Measurements from ENCODE around the gene FRAT2.
"Not testable (repeated sequence)": the region's sequence is repeated elsewhere in the genome, so short reads cannot be mapped to it uniquely, and the experiment has no call there.

Gene FRAT2

GRCh38 chr10:97356318-97356914 is 21.9 kb upstream of the FRAT2 start:
- FAIRE-seq = no peak

GRCh38 chr10:97355571-97355975 is 21.0 kb upstream of the FRAT2 start:
- no peak for FAIRE-seq

- no peak for FAIRE-seq
Observed at GRCh38 chr10:97353945-97354344, 19.4 kb upstream of the FRAT2 start.

- FAIRE-seq = no peak
Observed at GRCh38 chr10:97349752-97350513, 15.4 kb upstream of the FRAT2 start.

GRCh38 chr10:97347317-97347716 is 12.8 kb upstream of the FRAT2 start:
- no peak for FAIRE-seq

GRCh38 chr10:97343664-97344063 is 9.1 kb upstream of the FRAT2 start:
- FAIRE-seq = not testable (repeated sequence)

GRCh38 chr10:97341416-97341815 is 6.9 kb upstream of the FRAT2 start:
- no peak for FAIRE-seq

- FAIRE-seq = no peak
Observed at GRCh38 chr10:97338041-97338440, 3.5 kb upstream of the FRAT2 start.

GRCh38 chr10:97336942-97337831 is 2.7 kb upstream of the FRAT2 start:
- no peak for FAIRE-seq

- no peak for FAIRE-seq
Observed at GRCh38 chr10:97336446-97336845, 1.9 kb upstream of the FRAT2 start.

GRCh38 chr10:97336006-97336405 is 1.5 kb upstream of the FRAT2 start:
- FAIRE-seq = no peak

GRCh38 chr10:97335188-97335619 is 675 bp upstream of the FRAT2 start:
- no peak for FAIRE-seq

- FAIRE-seq = no peak
Observed at GRCh38 chr10:97333601-97334369, 744 bp downstream of the FRAT2 start.

GRCh38 chr10:97333351-97333600 is 1.3 kb downstream of the FRAT2 start:
- FAIRE-seq = no peak

GRCh38 chr10:97332591-97333350 is 1.8 kb downstream of the FRAT2 start:
- no peak for FAIRE-seq

GRCh38 chr10:97331153-97331703 is 3.3 kb downstream of the FRAT2 start:
- FAIRE-seq = no peak

GRCh38 chr10:97329766-97330165 is 4.8 kb downstream of the FRAT2 start:
- no peak for FAIRE-seq

GRCh38 chr10:97328646-97329453 is 5.7 kb downstream of the FRAT2 start:
- FAIRE-seq = no peak

GRCh38 chr10:97327348-97328294 is 6.9 kb downstream of the FRAT2 start:
- no peak for FAIRE-seq

- no peak for FAIRE-seq
Observed at GRCh38 chr10:97325754-97326153, 8.8 kb downstream of the FRAT2 start.
